ENCODE data around the gene OPCML.

- TF ChIP-seq, protein P1, sequence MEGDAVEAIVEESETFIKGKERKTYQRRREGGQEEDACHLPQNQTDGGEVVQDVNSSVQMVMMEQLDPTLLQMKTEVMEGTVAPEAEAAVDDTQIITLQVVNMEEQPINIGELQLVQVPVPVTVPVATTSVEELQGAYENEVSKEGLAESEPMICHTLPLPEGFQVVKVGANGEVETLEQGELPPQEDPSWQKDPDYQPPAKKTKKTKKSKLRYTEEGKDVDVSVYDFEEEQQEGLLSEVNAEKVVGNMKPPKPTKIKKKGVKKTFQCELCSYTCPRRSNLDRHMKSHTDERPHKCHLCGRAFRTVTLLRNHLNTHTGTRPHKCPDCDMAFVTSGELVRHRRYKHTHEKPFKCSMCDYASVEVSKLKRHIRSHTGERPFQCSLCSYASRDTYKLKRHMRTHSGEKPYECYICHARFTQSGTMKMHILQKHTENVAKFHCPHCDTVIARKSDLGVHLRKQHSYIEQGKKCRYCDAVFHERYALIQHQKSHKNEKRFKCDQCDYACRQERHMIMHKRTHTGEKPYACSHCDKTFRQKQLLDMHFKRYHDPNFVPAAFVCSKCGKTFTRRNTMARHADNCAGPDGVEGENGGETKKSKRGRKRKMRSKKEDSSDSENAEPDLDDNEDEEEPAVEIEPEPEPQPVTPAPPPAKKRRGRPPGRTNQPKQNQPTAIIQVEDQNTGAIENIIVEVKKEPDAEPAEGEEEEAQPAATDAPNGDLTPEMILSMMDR (IDR thresholded peaks at IDR 0.05) = no peak
- TF ChIP-seq POLR2AphosphoS5 (IDR thresholded peaks at IDR 0.05) (no peak), POLR2A (IDR thresholded peaks at IDR 0.05) (no peak), EP300 (IDR thresholded peaks at IDR 0.05) (no peak)
Measured at GRCh38 chr11:133350045-133350444, 182.3 kb downstream of the OPCML start.

Data from suprapubic skin (tissue), 4 donors.